Transverse colon (tissue), 3 donors: ENCODE results near the gene CACNA2D4.

Experiments
- EP300 ChIP-seq: sonication (generic); formaldehyde crosslinking; IDR thresholded peaks from one replicate; pipeline ENCODE4 v1.6.1; 2017; ENCODE audit warnings: antibody characterized with exemption, low read depth
- POLR2A ChIP-seq: fragments of 450-650 bp; IDR thresholded peaks from one replicate; pipeline ENCODE4 v1.6.1; 2016; ENCODE audit warnings: antibody characterized with exemption, mild to moderate bottlenecking, moderate library complexity
- TF ChIP-seq, protein P1 (sequence below), 5 experiments: fragments of 200-600 bp in 3 of 5; fragments of 450-650 bp in 2 of 5; sonication (generic) in 3 of 5; IDR thresholded peaks; 1 replicate in 2 of 5; 2 replicates in 3 of 5; pipeline ENCODE4 v1.5.1; 2016 to 2017; ENCODE audit warnings: antibody characterized with exemption in 5 of 5, inconsistent platforms in 3 of 5, mild to moderate bottlenecking in 2 of 5, moderate library complexity in 1 of 5

DNA sequence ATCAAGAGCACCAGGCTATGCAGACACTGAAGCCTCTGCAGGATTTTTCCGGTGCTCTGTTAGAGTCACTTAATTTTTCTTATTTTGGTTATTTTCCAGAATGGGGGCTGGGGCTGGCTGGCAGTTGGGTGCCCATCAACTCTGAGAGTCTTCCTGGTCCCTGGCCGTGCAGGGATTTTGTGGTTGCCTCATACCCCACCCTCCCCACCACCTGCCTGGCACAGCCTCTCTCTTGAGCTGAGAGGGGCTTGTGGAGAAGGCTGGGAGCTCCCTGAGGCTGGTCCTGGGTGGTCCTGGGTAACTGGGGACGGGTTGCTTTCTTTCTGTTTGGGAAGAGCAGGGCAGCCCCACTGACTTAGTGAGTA lies 74.8 kb downstream of the CACNA2D4 start:
- TF ChIP-seq, protein P1, sequence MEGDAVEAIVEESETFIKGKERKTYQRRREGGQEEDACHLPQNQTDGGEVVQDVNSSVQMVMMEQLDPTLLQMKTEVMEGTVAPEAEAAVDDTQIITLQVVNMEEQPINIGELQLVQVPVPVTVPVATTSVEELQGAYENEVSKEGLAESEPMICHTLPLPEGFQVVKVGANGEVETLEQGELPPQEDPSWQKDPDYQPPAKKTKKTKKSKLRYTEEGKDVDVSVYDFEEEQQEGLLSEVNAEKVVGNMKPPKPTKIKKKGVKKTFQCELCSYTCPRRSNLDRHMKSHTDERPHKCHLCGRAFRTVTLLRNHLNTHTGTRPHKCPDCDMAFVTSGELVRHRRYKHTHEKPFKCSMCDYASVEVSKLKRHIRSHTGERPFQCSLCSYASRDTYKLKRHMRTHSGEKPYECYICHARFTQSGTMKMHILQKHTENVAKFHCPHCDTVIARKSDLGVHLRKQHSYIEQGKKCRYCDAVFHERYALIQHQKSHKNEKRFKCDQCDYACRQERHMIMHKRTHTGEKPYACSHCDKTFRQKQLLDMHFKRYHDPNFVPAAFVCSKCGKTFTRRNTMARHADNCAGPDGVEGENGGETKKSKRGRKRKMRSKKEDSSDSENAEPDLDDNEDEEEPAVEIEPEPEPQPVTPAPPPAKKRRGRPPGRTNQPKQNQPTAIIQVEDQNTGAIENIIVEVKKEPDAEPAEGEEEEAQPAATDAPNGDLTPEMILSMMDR (IDR thresholded peaks at IDR 0.05), result no peak
- TF ChIP-seq EP300, result no peak
- TF ChIP-seq POLR2A, result no peak
